PC-3 (cell line): ENCODE data around the gene NLGN1. TPM values are rescaled to one million over a fixed set of nuclear protein-coding genes. Genes with fewer than 3 reads are reported as not detected.

Experiments used
- ATAC-seq: fragments of 200-7000 bp; cut with Tn5 transposase; 2 replicates; pipeline ENCODE4 v1.9.1; 2020; ENCODE audit warnings: mild to moderate bottlenecking, moderate library complexity
- BruUV-seq: library from RNA; stranded (reverse); fragments of 400-500 nt; replicated peaks from 2 replicates; lab custom pipeline; 2021; lab: Mats Ljungman, UMichigan
- CTCF ChIA-PET: fragments of 300-600 bp; sonication (Branson Sonifier 250); formaldehyde crosslinking; loops from one replicate; lab custom pipeline; 2022; ENCODE audit warnings: antibody characterized with exemption; lab: Charles Lee
- POLR2A ChIA-PET: fragments of 300-600 bp; sonication (Branson Sonifier 250); formaldehyde crosslinking; loops from one replicate; lab custom pipeline; 2022; ENCODE audit warnings: antibody characterized with exemption; ENCODE audit not compliant: unreplicated experiment; lab: Charles Lee
- DNase-seq: peaks from one replicate; pipeline ENCODE4 v3.0.0-alpha.2; 2015
- H2AFZ ChIP-seq: fragments of 300-600 bp; sonication (generic); 2 replicates; pipeline ENCODE4 v1.6.0; 2016; ENCODE audit warnings: antibody characterized with exemption, low read length
- H3F3A ChIP-seq: fragments of 300-600 bp; sonication (generic); one replicate; pipeline ENCODE4 v1.6.0; 2017; ENCODE audit warnings: antibody characterized with exemption, low read length, control low read depth, mild to moderate bottlenecking; ENCODE audit not compliant: unreplicated experiment
- H3K27ac ChIP-seq: fragments of 300-600 bp; sonication (generic); 2 replicates; pipeline ENCODE4 v1.5.1; 2016; ENCODE audit warnings: mild to moderate bottlenecking, low read length
- H3K27me3 ChIP-seq: fragments of 300-600 bp; sonication (generic); 2 replicates; pipeline ENCODE4 v1.6.1; 2016; ENCODE audit warnings: low read length, mixed read lengths
- H3K36me3 ChIP-seq: fragments of 300-600 bp; sonication (generic); 2 replicates; pipeline ENCODE4 v1.6.1; 2016; ENCODE audit warnings: low read depth, mixed run types, low read length, mixed read lengths
- H3K4me1 ChIP-seq: fragments of 300-600 bp; sonication (generic); 2 replicates; pipeline ENCODE4 v1.5.1; 2016; ENCODE audit warnings: low read length; ENCODE audit not compliant: insufficient read depth
- H3K4me2 ChIP-seq: fragments of 300-600 bp; sonication (generic); 2 replicates; pipeline ENCODE4 v1.6.0; 2016; ENCODE audit warnings: low read length
- H3K4me3 ChIP-seq: fragments of 300-600 bp; sonication (generic); 2 replicates; pipeline ENCODE4 v1.5.1; 2016; ENCODE audit warnings: mild to moderate bottlenecking, low read length, mixed read lengths
- H3K79me2 ChIP-seq: fragments of 300-600 bp; sonication (generic); 2 replicates; pipeline ENCODE4 v1.6.1; 2017; ENCODE audit warnings: low read length, mixed read lengths
- H3K9ac ChIP-seq: fragments of 300-600 bp; sonication (generic); 2 replicates; pipeline ENCODE4 v1.6.0; 2016; ENCODE audit warnings: mild to moderate bottlenecking, low read length
- H3K9me2 ChIP-seq: fragments of 300-600 bp; sonication (generic); replicated peaks from 2 replicates; pipeline ENCODE4 v1.6.1; 2016; ENCODE audit warnings: mixed run types, low read length, mixed read lengths
- H3K9me3 ChIP-seq: fragments of 300-600 bp; sonication (generic); 2 replicates; pipeline ENCODE4 v1.6.1; 2016; ENCODE audit warnings: low read length, mixed read lengths
- H4K20me1 ChIP-seq: fragments of 300-600 bp; sonication (generic); 2 replicates; pipeline ENCODE4 v1.6.1; 2016; ENCODE audit warnings: low read length, mixed read lengths
- EZH2 ChIP-seq: fragments of 300-600 bp; sonication (generic); IDR thresholded peaks from one replicate; pipeline ENCODE4 v1.6.1; 2017; ENCODE audit warnings: antibody characterized with exemption, mild to moderate bottlenecking, low read length; ENCODE audit not compliant: unreplicated experiment
- EZH2phosphoT487 ChIP-seq: fragments of 300-600 bp; sonication (generic); IDR thresholded peaks from 2 replicates; pipeline ENCODE4 v1.6.1; 2018; ENCODE audit warnings: mild to moderate bottlenecking, antibody characterized with exemption, low read length, borderline replicate concordance
- intact Hi-C: fragments of 100-400 bp; cut with micrococcal nuclease; formaldehyde crosslinking; loops from 2 replicates; pipeline ENCODE4 v1.9.0; 2023
- total RNA-seq: library from RNA; depleted of rRNA; stranded (reverse); fragments of >200 nt; gene quantifications from 2 replicates; pipeline ENCODE4 v1.2.3, GENCODE V29; 2014
- TF ChIP-seq, protein P1 (sequence below): fragments of 300-600 bp; sonication (generic); conservative IDR thresholded peaks from 2 replicates; pipeline ENCODE4 v1.5.1; 2017; ENCODE audit warnings: antibody characterized with exemption, low read depth, mild to moderate bottlenecking, low read length

Gene NLGN1
- total RNA-seq, 1 experiment from 2014 or later = 0.77 TPM

DNA sequence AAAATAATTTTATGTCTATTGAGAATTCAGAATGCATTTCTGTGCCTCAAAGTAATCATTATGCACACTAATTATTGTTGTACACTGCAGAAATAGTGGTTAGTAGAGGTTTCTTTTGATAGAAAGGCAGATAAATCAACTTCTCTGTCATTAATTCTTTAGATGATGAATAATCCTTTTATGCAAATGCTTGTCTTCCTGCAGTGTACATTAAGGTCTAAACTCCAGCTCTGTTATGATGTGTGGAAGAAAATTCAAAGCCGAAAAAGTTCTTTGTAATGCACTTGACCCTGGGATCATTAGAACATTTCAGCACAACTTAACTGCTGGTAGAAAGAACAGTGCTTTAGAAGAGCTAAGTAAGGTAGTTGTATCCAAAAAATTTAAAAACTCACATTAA, 353.0 kb downstream of the NLGN1 start:
- ATAC-seq (no peak), DNase-seq (no peak)
- ChIA-PET POLR2A (no interaction called here), CTCF (no interaction called here)
- no peaks in the 10 kb centered on the region for H3K9me2 ChIP-seq
- no peak overlapping the region for H3K4me2 ChIP-seq
- TF ChIP-seq, protein P1, sequence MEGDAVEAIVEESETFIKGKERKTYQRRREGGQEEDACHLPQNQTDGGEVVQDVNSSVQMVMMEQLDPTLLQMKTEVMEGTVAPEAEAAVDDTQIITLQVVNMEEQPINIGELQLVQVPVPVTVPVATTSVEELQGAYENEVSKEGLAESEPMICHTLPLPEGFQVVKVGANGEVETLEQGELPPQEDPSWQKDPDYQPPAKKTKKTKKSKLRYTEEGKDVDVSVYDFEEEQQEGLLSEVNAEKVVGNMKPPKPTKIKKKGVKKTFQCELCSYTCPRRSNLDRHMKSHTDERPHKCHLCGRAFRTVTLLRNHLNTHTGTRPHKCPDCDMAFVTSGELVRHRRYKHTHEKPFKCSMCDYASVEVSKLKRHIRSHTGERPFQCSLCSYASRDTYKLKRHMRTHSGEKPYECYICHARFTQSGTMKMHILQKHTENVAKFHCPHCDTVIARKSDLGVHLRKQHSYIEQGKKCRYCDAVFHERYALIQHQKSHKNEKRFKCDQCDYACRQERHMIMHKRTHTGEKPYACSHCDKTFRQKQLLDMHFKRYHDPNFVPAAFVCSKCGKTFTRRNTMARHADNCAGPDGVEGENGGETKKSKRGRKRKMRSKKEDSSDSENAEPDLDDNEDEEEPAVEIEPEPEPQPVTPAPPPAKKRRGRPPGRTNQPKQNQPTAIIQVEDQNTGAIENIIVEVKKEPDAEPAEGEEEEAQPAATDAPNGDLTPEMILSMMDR = no peak
- TF ChIP-seq EZH2phosphoT487 = no peak
- TF ChIP-seq EZH2 = no peak
- H4K20me1 ChIP-seq = no peaks in the 10 kb centered on the region
- peaks cover 5% of the 10 kb centered on the region; the same call in 1 of the 2 replicates for H3K4me1 ChIP-seq
- no peaks in the 10 kb centered on the region for H3K79me2 ChIP-seq
- intact Hi-C loops = no loop called here
- H3K9me3 ChIP-seq = no peaks in the 10 kb centered on the region
- H3K27ac ChIP-seq = no peak overlapping the region
- no peaks in the 10 kb centered on the region for H3F3A ChIP-seq
- no peaks in the 10 kb centered on the region for H3K36me3 ChIP-seq
- no peaks in the 10 kb centered on the region for H3K27me3 ChIP-seq
- no peak overlapping the region for H3K4me3 ChIP-seq
- no TSS peak for BruUV-seq
- no peak overlapping the region for H3K9ac ChIP-seq
- H2AFZ ChIP-seq = no peak overlapping the region

DNA sequence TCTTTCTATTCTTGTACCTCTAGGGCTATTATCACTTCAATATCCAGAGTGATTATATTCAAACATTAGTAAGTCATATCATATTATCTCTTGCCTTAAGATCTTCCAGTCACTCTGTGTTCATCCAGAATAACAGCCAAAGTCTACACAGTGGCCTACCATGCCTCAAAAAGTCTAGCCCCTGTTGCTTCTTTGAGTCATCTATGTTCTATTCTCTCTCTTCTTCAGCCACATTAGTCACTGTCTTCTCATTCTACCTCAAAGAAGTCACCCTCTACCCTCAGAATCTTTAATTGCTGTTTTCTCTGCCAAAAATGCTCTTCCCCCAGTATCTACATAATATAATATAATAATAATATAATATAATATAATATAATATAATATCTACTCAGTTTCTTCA, 356.0 kb downstream of the NLGN1 start:
- ATAC-seq (no peak), DNase-seq (no peak)
- Histone ChIP-seq H3K36me3 (no peaks in the 10 kb centered on the region), H3K27ac (no peak overlapping the region), H2AFZ (no peak overlapping the region), H3K79me2 (no peaks in the 10 kb centered on the region), H3K9ac (no peak overlapping the region), H3K4me1 (no peaks in the 10 kb centered on the region), H3K27me3 (no peaks in the 10 kb centered on the region), H4K20me1 (no peaks in the 10 kb centered on the region), H3F3A (no peaks in the 10 kb centered on the region), H3K4me3 (no peak overlapping the region), H3K4me2 (no peak overlapping the region), H3K9me3 (no peaks in the 10 kb centered on the region), H3K9me2 (no peaks in the 10 kb centered on the region)
- POLR2A ChIA-PET = no interaction called here
- CTCF ChIA-PET = no interaction called here
- no TSS peak for BruUV-seq
- TF ChIP-seq, protein P1 = no peak
- no peak for TF ChIP-seq EZH2
- TF ChIP-seq EZH2phosphoT487 = no peak
- intact Hi-C loops = no loop called here

DNA sequence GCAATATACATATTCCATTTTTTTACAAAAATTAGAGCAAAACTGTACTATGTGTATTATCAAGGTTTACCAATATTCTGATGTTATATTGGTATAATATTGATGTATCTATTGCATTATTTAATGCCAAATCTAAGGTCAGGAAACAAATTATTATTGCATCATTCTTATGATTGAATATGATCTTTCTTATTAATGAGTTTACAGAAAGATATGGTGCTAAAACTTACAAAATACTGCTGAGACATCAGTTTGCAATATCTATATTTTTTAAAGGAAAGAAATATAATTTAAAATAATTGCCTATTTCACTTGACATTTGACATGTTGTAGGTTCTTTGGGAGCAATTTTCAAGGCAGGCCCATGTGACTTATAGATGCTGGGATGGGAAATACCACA, 357.6 kb downstream of the NLGN1 start:
- H2AFZ ChIP-seq = no peak overlapping the region
- H3K27ac ChIP-seq = no peak overlapping the region
- no peak for DNase-seq
- no peaks in the 10 kb centered on the region for H4K20me1 ChIP-seq
- no peaks in the 10 kb centered on the region for H3K9me2 ChIP-seq
- no peaks in the 10 kb centered on the region for H3K79me2 ChIP-seq
- H3K4me2 ChIP-seq = no peak overlapping the region
- no peak for ATAC-seq
- ChIA-PET CTCF (no interaction called here), POLR2A (no interaction called here)
- BruUV-seq = no TSS peak
- no peak overlapping the region for H3K9ac ChIP-seq
- H3K4me3 ChIP-seq = no peak overlapping the region
- no peaks in the 10 kb centered on the region for H3K9me3 ChIP-seq
- no peaks in the 10 kb centered on the region for H3K4me1 ChIP-seq
- intact Hi-C loops = no loop called here
- TF ChIP-seq EZH2phosphoT487 = no peak
- no peak for TF ChIP-seq EZH2
- TF ChIP-seq, protein P1 = no peak
- H3F3A ChIP-seq = no peaks in the 10 kb centered on the region
- H3K36me3 ChIP-seq = no peaks in the 10 kb centered on the region
- H3K27me3 ChIP-seq = no peaks in the 10 kb centered on the region
